Mucosa of stomach (tissue), 1 donor: ENCODE results near the gene PCAT7.
"Not testable (repeated sequence)": the region's sequence is repeated elsewhere in the genome, so short reads cannot be mapped to it uniquely, and the experiment has no call there.

ENCODE experiments used
- H3K27me3 ChIP-seq: one replicate; pipeline ENCODE4 v1.7.0; 2013; ENCODE audit warnings: mild to moderate bottlenecking, low read length; ENCODE audit not compliant: control insufficient read depth, insufficient read depth
- H3K36me3 ChIP-seq: one replicate; pipeline ENCODE4 v1.7.0; 2013; ENCODE audit warnings: low read length; ENCODE audit not compliant: control insufficient read depth, insufficient read depth
- H3K4me1 ChIP-seq: one replicate; pipeline ENCODE4 v1.7.0; 2013; ENCODE audit warnings: mild to moderate bottlenecking, low read length; ENCODE audit not compliant: control insufficient read depth, insufficient read depth
- H3K4me3 ChIP-seq: one replicate; pipeline ENCODE4 v1.7.0; 2013; ENCODE audit warnings: low read length
- H3K9ac ChIP-seq: one replicate; pipeline ENCODE4 v1.7.0; 2013; ENCODE audit warnings: mild to moderate bottlenecking, low read length, moderate library complexity
- H3K9me3 ChIP-seq: one replicate; pipeline ENCODE4 v1.7.0; 2013; ENCODE audit warnings: mild to moderate bottlenecking, low read length, moderate library complexity; ENCODE audit not compliant: control insufficient read depth
- donor health status: Pancreatic carcinoma.

The PCAT7 gene

GRCh38 chr9:94554439-94555331 is at the start of gene PCAT7:
PCAT7 (plus strand) TSS chr9:94555083.
- H3K4me1 ChIP-seq = peaks cover 10% of the 10 kb centered on the region
- no peaks in the 10 kb centered on the region for H3K36me3 ChIP-seq
- no peaks in the 10 kb centered on the region for H3K9me3 ChIP-seq
- peak within 1 kb of the TSS; percentile 68 for H3K9ac ChIP-seq
- H3K27me3 ChIP-seq = no peaks in the 10 kb centered on the region
- peak within 1 kb of the TSS; percentile 76 for H3K4me3 ChIP-seq

- not testable (repeated sequence) for H3K27me3 ChIP-seq, H3K36me3 ChIP-seq, H3K9me3 ChIP-seq, H3K9ac ChIP-seq, H3K4me1 ChIP-seq, H3K4me3 ChIP-seq
Observed at GRCh38 chr9:94506370-94506769, 48.5 kb upstream of the PCAT7 start.

- Histone ChIP-seq H3K9ac (no peak overlapping the region), H3K9me3 (no peaks in the 10 kb centered on the region), H3K36me3 (no peaks in the 10 kb centered on the region), H3K4me1 (peaks cover 5% of the 10 kb centered on the region), H3K27me3 (no peaks in the 10 kb centered on the region), H3K4me3 (no peak overlapping the region)
Observed at GRCh38 chr9:94507531-94508258, 47.2 kb upstream of the PCAT7 start.

- H3K9me3 ChIP-seq = no peaks in the 10 kb centered on the region
- no peak overlapping the region for H3K4me3 ChIP-seq
- no peaks in the 10 kb centered on the region for H3K27me3 ChIP-seq
- peaks cover 5% of the 10 kb centered on the region for H3K4me1 ChIP-seq
- no peaks in the 10 kb centered on the region for H3K36me3 ChIP-seq
- H3K9ac ChIP-seq = no peak overlapping the region
Observed at GRCh38 chr9:94511134-94511954, 43.5 kb upstream of the PCAT7 start.

- Histone ChIP-seq H3K4me3 (no peak overlapping the region), H3K4me1 (peaks cover 5% of the 10 kb centered on the region), H3K36me3 (no peaks in the 10 kb centered on the region), H3K9me3 (no peaks in the 10 kb centered on the region), H3K27me3 (no peaks in the 10 kb centered on the region), H3K9ac (no peak overlapping the region)
Observed at GRCh38 chr9:94511955-94512265, 43.0 kb upstream of the PCAT7 start.

GRCh38 chr9:94514722-94515121 is 40.2 kb upstream of the PCAT7 start:
- H3K9me3 ChIP-seq = no peaks in the 10 kb centered on the region
- no peak overlapping the region for H3K9ac ChIP-seq
- no peaks in the 10 kb centered on the region for H3K36me3 ChIP-seq
- H3K4me1 ChIP-seq = no peaks in the 10 kb centered on the region
- no peaks in the 10 kb centered on the region for H3K27me3 ChIP-seq
- no peak overlapping the region for H3K4me3 ChIP-seq

GRCh38 chr9:94517254-94517653 is 37.6 kb upstream of the PCAT7 start:
- Histone ChIP-seq H3K4me1 (no peaks in the 10 kb centered on the region), H3K27me3 (no peaks in the 10 kb centered on the region), H3K36me3 (no peaks in the 10 kb centered on the region), H3K9ac (no peak overlapping the region), H3K9me3 (no peaks in the 10 kb centered on the region), H3K4me3 (no peak overlapping the region)

GRCh38 chr9:94525396-94526035 is 29.4 kb upstream of the PCAT7 start:
- Histone ChIP-seq H3K4me1 (no peaks in the 10 kb centered on the region), H3K27me3 (no peaks in the 10 kb centered on the region), H3K4me3 (no peak overlapping the region), H3K9me3 (no peaks in the 10 kb centered on the region), H3K36me3 (no peaks in the 10 kb centered on the region), H3K9ac (no peak overlapping the region)

- no peak overlapping the region for H3K9ac ChIP-seq
- H3K4me3 ChIP-seq = no peak overlapping the region
- no peaks in the 10 kb centered on the region for H3K36me3 ChIP-seq
- no peaks in the 10 kb centered on the region for H3K9me3 ChIP-seq
- H3K27me3 ChIP-seq = no peaks in the 10 kb centered on the region
- no peaks in the 10 kb centered on the region for H3K4me1 ChIP-seq
Observed at GRCh38 chr9:94526271-94526670, 28.6 kb upstream of the PCAT7 start.

- no peaks in the 10 kb centered on the region for H3K27me3 ChIP-seq
Observed at GRCh38 chr9:94526951-94527350, 27.9 kb upstream of the PCAT7 start.

GRCh38 chr9:94528886-94529285 is 26.0 kb upstream of the PCAT7 start:
- Histone ChIP-seq H3K4me3 (no peak overlapping the region), H3K9me3 (no peaks in the 10 kb centered on the region), H3K4me1 (peaks cover 10% of the 10 kb centered on the region), H3K27me3 (no peaks in the 10 kb centered on the region), H3K9ac (no peak overlapping the region), H3K36me3 (no peaks in the 10 kb centered on the region)

More at GRCh38 chr9:94526951-94527350, 27.9 kb upstream of the PCAT7 start:
- H3K36me3 ChIP-seq = no peaks in the 10 kb centered on the region
- H3K4me3 ChIP-seq = no peak overlapping the region
- no peaks in the 10 kb centered on the region for H3K9me3 ChIP-seq
- H3K9ac ChIP-seq = no peak overlapping the region
- H3K4me1 ChIP-seq = no peaks in the 10 kb centered on the region
